NOMO-1 (cell line): ENCODE results near the gene ERC2.

Source experiments
- DNase-seq, 2 experiments: peaks; one replicate each; lab custom pipeline; 2025; ENCODE audit not compliant: unreplicated experiment in 2 of 2; lab: John Stamatoyannopoulos, UW

Gene ERC2

DNA sequence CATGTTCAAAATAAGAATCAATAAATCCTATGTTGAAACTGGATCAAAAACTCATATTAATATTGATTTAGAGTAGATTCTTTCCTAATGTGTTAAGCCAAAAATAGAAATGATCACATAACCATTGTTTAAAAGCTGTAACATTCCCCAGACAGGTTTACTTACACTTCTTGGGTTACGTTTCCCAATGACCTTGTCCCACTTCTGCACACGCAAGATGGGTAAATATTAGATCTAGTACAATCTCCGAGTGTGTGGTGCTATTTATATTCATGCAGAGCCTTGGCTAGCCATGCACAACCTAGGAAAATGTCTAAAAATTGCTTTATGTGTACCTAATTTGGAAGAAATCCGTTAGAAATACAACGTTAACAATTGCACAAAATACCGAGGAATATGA is 39.6 kb downstream of the ERC2 start:
- no peak for DNase-seq

DNA sequence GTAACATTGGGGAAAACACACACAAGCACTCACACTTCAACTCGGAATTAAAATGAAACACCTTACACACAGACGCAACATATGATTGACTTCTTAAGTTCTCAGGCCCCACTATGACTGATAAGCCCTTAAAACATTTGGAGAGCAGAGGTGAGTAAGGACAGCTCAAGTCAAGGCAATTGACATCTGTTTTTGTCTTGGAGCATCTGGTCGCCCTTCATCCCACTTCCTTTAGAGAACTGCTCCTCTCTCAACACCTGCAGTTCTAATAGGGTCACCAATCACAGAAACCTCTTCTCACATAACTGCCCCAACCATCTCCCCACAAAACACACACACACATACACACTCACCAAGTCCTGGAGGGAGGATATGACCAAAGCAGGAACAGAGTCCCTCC is 43.4 kb downstream of the ERC2 start:
- no peak for DNase-seq

DNA sequence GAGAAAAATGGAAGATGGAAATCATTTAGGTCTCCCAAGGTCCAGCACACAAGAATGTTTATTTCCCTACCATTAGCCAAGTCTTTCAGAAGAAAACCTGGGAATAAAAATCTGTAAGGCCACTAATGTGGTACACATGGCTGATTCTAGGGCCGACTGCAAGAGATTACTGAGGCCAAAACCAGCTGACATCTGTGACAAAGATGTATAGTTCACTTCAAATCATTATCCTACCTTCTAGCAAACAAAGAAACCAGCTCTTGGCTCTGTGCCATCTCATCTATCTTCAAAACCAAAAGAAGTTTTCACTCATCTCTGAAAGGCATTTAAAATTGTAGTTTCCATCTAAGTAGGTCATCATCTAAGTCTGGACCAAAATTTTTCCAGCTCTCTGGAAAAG is 43.9 kb downstream of the ERC2 start:
- DNase-seq: no peak

DNA sequence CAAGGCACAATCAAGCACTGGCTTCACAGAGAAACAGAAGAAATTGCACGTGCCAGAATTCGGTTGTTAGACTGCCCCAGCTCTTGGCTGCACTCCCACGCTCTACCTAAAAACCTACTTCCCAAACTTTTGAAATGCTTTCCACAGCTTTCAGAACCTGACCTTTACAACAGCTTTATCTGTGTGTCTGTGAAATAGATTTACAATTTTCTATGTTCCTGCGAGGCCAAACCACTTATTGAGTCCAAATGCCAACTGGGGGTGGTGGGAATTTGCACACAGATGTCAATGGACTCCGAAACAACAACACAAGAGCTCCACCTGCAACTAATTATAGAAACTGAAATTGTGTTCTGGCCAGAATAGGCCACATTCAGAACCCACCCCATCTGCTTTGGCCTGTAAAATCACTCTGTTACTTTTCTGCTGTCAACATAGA is 44.6 kb downstream of the ERC2 start:
- DNase-seq: no peak

DNA sequence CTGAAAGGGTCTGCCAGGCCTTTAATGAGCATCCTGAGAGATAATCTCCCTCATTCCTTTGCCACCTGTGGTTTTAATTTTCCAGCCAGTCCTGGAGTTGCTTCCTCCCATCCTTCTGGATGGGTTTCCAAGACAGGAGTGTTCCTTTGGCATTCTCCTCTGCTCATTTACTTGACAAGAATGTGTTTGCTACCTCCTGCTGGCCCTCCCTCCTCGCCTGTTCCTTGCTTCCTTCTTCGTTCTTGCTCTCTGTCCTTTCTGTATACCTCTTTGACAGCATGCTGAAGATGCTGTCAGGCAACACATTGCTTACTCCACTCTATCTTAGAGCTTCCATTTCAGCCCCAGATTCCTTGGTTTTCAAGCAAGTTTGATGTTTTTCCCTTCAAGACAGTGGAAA is 46.0 kb downstream of the ERC2 start:
- no peak for DNase-seq

DNA sequence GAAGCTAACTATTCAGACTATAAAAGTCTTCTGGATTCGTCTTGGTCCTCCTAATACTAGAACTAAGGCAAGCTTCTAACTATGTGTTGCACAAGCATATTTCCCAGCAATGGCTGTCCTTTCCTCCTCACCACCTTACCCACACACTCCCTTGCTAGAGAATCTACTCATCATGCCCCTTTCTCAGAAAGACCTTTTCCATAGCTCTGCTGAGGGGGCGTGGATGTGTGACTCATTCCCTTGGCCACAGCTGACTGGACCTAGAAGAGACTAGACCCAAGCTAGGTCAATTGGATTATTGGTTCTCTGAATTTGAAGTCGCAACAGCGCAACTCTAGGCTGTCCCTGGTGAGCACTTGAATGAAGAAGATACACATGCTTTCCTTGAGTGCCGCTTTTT is 47.1 kb downstream of the ERC2 start:
- no peak for DNase-seq

DNA sequence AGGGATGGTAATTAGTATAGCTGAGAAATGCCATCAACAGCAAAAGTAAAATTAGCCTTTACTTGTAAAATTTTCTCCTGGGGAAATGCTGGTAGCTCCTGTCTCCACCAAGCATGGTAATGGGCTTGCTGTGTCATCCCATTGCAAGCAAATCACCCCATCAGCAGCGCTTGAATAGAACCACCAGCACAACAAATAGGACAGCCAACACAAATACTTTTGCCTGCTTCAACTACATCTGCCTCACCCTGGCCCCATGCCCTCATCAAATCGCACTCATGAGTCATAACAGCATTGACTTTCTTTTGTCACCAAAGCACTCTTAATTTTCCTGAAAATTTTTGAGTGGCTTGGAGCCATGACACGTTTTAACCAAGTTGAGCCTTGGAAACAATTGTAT is 52.6 kb downstream of the ERC2 start:
- no peak for DNase-seq

DNA sequence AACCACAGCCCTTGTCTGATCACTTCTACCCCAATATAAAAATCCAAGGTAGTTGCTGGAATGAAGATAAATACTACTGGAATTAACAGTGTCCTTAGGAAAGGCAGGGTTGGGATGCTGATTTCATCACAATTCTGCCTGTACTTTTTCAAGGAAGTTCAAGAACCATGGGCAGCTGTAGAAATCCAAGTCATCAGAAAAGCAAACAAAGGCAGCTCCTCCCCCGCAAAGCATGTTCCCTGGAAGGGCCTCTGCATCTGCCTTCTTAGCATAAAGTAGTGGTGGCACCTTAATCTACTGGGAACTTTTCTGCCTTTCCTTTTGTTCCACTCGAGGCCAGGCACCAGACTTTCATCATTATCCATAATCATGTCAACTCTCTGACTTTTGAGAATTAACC is 54.4 kb downstream of the ERC2 start:
- DNase-seq: no peak

DNA sequence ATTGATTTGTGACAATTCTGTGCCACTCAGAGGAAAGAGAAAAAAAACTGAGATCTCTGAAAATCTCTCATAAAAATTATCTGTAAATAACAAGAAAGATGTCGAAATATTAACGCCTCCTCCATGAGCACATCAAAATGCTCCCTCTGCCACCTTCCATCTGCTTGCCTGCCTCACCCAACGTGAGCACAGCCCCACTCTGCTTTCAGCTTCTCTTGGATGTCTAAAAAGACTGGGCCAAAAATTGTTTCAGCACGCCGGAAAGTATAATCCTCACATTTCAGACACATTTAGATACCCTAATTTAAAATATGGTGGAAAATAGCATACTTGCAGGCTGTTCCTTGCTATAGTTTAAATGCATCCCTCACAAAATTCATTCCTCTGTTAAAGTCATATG is 57.1 kb downstream of the ERC2 start:
- no peak for DNase-seq

DNA sequence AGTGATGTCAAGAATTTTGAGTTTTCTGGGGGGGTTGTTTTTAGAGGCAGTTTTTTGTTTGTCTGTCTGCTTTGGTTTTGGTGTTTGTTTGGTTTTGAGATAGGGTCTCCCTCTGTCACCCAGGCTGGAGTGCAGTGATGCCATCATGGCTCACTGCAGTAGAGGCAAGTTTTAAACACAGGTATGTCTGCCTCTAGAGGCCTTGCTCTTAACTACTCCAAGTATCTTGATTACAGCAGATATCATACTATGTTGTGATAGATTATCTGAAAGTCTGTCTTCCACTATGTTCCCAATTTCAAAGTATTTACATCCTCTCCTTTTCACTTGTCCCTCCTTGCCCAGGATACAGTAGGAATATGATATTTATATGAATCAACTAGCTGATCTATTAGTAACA is 57.7 kb downstream of the ERC2 start:
- DNase-seq: no peak

DNA sequence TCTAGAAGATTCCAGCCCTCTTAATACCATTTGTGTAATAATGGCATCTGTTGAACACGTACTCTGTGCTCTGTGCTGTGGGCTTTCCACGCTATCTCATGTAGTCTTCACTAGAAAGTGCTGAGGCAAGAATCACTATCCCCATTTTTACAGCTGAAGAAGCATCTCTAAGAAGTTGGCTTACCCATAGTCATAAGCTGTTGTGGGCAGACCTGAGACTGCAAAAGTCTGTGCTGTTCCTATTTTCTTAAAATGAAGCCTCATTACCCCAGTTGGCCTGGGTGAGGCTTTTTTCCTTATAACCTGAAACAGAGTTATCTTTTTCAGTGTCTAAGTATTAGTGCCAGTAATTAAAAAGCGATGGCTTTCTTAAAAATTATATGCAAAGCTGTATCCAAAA is 58.5 kb downstream of the ERC2 start:
- DNase-seq: no peak

DNA sequence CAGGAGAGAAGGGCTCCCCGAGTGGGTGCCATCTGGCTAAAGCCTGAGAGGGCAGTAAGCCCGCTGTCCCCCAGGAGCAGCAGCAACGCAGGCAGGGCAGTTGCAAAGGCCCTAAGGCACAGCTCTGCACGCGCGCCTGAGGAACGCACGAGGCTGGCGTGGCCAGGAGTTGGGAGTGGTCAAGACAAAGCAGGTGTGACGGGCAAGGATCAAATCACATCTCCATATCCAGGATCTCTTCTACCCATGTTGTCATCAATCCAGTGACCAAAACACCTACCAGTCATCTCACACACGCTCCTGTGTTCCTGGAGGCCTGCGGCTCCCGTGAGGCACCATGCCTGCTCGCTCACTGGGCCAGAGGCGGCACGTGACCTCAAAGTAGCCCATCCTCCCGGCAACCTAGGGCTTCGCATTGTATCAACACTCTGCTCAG is 59.5 kb downstream of the ERC2 start:
- DNase-seq: no peak

DNA sequence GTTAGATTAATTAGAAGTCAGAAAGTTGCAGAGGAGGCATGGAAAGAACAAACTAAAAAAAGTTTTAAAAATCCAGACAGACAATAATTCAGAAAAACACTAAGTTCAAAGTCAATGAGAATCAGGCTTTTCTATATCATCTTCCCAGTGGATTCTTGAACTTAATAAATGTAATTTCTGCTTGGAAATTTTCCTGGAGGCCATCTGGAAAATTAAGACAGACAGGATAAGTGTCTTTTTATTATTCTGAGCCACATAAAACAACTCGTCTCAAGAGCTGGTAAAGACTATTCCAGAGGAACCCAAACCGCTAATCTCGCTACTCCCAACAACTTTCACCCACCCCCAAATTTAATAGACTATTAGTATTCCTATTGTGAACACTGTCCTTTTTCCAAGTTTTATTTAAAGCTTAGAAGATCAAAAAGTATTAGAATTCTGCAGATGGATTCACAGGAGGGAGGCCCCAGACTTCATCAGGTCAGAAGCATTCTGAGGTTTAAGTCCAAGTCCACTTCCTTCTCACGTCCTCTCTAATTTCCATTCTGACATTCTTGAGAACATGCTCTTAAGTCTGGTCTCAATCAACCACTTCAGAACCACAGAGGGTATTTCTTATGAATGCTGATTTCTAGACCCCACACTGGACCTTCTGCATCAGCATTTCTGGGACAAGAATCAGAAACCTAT is 61.3 kb downstream of the ERC2 start:
- no peak for DNase-seq

DNA sequence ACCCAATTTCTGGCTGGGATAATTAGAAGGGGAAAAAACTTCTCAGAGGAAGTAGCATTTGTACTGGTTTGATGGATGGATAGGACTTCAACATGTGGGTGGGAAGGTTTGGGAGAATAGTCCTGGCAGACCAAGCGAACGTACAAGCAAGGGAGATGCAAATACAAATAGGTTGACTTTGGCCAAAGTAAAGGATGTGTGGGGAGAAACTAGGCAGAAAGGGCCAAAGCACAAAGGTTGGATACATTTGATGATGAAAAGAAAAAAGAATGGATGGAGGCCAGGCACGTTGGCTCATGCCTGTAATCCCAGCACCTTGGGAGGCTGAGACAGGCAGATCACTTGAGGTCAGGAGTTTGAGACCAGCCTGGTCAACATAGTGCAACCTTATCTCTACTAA is 63.4 kb downstream of the ERC2 start:
- DNase-seq: no peak

DNA sequence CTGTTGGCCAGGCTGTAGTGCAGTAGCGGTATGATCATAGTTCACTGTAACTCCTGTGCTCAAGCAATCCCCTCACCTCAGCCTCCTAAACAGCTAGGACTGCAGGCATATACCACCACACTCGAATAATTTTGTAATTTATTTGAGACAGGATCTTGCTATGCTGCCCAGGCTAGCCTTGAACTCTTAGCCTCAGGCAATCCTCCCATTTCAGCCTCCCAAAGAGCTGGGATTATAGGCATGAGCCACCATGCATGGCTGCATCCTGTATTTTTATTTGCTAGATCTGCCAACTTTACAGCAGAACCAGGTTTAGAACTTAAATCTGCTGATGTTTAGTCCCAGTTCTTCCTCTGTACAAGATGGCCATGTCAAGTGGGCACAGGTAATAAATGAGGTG is 69.6 kb downstream of the ERC2 start:
- no peak for DNase-seq

DNA sequence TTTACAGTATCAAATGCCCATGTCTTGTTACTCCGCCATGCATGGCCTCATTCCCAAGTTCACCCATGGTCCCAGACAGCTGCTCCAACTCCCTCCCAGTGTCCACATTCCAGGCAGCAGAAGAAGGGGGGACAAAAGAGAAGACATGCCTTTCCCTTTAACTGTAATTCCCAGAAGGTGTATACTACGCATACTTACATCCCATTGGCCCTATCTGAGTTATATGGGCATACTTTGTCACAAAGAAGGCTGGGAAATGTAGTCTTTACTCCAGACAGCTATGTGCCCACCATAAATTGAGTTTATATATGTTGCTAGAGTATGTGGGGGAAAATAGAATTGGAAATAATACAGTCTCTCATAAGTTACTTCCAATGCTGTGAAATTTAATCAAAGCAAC is 70.5 kb downstream of the ERC2 start:
- DNase-seq: no peak

DNA sequence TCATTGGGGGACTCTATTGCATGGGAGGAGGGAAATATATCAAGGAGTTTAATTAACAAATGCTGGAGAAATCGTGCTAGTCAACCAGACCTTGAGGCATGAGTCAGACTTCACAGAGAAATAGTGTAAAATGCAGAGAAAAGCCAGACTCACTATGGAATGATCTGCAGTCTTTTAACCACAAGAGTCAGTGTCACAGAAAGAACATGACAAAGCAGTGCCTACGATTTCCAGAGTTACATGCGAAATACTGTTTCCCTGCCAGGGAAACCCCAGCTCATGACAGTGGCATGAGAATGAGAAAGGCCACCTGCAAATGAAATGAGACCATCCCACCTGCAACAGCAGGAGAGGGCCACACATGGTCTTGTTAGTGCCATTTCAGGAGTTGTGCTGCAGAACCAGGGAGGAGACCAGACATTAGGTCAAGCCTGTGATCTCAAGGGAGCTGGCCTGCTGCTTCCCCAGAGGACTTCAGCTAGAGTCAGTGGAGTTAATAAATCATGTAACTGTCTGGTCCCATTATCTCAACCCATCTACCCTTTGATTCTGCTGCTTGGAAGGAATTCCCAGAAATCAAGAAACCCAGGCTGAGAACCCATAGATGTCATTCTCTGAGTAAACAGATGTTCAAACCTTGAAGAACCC is 79.0 kb downstream of the ERC2 start:
- DNase-seq: no peak

DNA sequence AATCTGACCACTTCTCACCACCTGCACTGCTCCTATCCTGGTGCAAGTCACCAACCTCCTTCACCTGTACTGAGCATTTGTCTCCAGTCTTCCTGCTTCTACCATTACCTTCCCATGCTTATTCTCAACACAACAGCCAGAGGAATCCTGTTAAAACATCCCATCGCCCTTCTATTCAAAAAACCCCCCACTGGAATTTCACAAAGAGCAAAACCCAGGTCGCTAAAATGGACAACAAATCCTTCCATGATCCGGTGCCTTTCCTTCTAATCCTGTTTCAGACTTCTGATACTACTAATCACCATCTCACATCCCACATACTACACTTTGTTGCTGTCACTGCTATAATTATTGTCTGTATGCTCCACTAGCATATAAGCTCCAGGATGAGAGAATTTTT is 85.2 kb downstream of the ERC2 start:
- no peak for DNase-seq

DNA sequence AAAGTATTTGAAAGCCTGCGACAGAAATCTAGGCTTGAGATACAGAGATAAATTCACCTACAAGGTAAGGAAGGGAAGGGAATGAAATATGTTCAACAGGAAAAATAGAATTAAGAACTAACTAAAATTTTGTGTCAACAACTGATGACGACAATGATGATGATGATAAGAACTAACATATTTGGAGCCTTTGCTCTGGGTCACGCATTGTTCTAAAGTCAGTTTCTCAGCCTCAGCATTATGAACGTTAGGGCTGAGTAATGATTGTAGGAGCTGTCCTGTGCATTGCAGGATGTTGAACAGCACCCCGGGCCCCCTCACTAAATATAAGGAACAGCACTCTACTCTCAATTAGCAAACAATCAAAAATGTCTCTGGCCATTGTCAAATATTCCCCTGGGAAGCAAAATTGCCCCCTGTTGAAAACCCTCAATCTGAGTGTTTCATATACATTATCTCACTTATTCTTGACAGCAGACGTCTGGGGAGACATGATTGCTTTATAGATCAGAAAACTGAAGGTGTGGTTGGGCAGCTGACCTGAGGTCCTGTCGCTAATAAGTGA is 88.5 kb downstream of the ERC2 start:
- DNase-seq: no peak

DNA sequence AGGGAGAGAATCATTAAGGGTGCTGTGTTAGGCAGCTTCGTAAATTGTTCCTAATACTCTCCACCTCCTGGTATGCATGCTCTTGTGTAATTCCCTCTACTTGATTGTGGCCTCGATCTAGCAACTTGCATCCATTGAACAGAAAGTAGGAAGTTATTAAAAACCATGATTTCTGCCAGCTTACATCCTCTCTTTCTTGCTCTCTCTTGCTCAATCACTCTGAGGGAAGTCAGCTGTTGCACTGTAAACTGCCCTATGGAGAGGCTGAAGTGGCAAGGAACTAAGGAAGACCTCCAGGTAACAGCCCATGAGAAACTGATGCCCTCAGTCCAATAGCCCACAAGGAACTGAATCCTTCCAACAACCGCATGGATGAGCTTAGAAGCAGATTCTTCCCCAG is 92.6 kb downstream of the ERC2 start:
- DNase-seq: peak; percentile 82 to 96

DNA sequence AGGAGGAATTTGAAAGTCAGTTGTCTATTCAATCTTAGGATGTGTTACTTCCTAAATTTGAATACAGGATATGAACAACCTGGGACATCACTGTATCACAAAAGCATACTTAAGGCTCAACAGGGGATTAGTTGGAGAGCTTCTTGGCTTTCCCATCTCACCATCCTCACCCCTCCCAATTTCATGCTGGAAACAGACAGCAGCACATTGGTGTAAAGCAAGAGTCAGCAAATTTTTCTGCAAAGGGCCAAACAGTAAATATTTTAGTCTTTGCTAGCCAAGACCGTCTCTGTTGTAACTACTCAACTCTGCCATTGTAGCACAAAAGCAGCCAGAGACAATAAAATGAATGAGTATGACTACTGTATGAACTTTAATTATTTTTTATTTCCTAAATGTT is 94.9 kb downstream of the ERC2 start:
- DNase-seq: no peak

DNA sequence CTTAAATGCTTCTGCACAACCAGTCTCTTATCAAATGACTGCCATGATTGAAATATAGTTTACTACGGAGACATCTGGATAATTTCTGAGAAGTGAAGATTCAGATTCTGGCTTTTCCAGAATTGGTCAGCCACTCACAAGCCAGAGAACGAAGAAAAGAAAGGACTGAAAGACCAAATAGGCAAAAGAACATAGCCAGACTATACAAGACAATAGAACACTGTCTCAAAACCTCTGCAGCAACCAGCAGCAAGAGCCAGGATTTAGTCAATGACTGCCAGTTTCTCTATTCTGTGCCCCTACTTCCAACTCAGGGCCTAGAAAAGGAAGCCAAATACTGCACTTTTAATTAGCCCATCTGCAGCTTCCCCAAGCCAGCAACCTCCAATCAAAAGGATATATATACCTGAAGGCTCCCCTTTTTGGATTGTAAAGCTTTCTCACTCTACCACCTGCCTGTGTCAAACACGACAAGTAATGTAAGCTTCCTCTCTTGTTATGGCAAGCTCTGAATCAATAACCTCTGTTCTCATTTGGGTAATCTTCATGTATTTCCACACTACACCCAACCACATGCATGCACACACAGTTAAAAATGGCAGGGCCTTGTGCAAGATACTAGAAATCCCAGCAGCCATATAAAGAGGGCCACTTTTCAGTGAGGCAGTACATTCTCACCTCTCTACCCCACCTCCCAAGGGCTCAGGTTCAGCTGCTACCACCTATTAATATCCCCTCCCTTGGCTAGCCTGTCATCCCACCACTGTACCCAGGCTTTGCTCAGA is 97.1 kb downstream of the ERC2 start:
- peak; percentile 41 to 71 for DNase-seq
